HEK293 (cell line): ENCODE results near the gene C13orf46.

Experiments
- CTCF ChIA-PET: fragments of 350-600 bp; formaldehyde crosslinking; extraction: SDS; loops from one replicate; lab custom pipeline; 2021; ENCODE audit warnings: antibody characterized with exemption; lab: Yijun Ruan, JAX
- POLR2A ChIA-PET: fragments of 300-600 bp; formaldehyde crosslinking; extraction: SDS; loops from one replicate; lab custom pipeline; 2020; ENCODE audit warnings: antibody characterized with exemption, inconsistent platforms; lab: Yijun Ruan, JAX
- H3K27ac ChIP-seq: fragments of 200-500 bp; sonication (Bioruptor generic); 2 replicates; pipeline ENCODE4 v1.5.1; 2014; ENCODE audit warnings: low read depth, low read length, control low read depth, inconsistent platforms; ENCODE audit errors: extremely low read depth
- H3K36me3 ChIP-seq, 2 experiments: fragments of 200-500 bp in 1 of 2; sonication (Bioruptor generic) in 1 of 2; 1 replicate in 1 of 2; 2 replicates in 1 of 2; pipeline ENCODE4 v1.5.1; 2014 to 2017; ENCODE audit warnings: inconsistent platforms in 2 of 2, low read length in 2 of 2; ENCODE audit not compliant: control insufficient read depth in 2 of 2, insufficient read depth in 1 of 2
- H3K4me1 ChIP-seq: fragments of 200-500 bp; sonication (Bioruptor generic); 2 replicates; pipeline ENCODE4 v1.5.1; 2014; ENCODE audit warnings: mild to moderate bottlenecking, low read length, inconsistent platforms; ENCODE audit not compliant: control insufficient read depth, insufficient read depth
- H3K4me3 ChIP-seq: 2 replicates; pipeline ENCODE4 v1.5.1; 2011; ENCODE audit warnings: low read depth, mild to moderate bottlenecking, control low read depth, low read length, moderate library complexity
- H3K9me3 ChIP-seq: fragments of 200-500 bp; sonication (Bioruptor generic); 2 replicates; pipeline ENCODE4 v1.5.1; 2014; ENCODE audit warnings: low read depth, low read length, inconsistent platforms; ENCODE audit not compliant: control insufficient read depth, insufficient read depth
- AEBP2 ChIP-seq: fragments of 450-650 bp; formaldehyde crosslinking; IDR thresholded peaks from 2 replicates; pipeline ENCODE4 v1.5.1; 2016; ENCODE audit warnings: missing biosample characterization, missing genetic modification characterization, borderline replicate concordance
- EGR2 ChIP-seq: fragments of 450-650 bp; formaldehyde crosslinking; IDR thresholded peaks from 2 replicates; pipeline ENCODE4 v1.5.1; 2016; ENCODE audit warnings: low read depth, missing biosample characterization, missing genetic modification characterization
- GFI1B ChIP-seq: fragments of 450-650 bp; formaldehyde crosslinking; IDR thresholded peaks from 2 replicates; pipeline ENCODE4 v1.5.1; 2016; ENCODE audit warnings: missing biosample characterization, missing genetic modification characterization
- INSM2 ChIP-seq: fragments of 450-650 bp; formaldehyde crosslinking; IDR thresholded peaks from 2 replicates; pipeline ENCODE4 v1.5.1; 2016; ENCODE audit warnings: missing biosample characterization, missing genetic modification characterization
- PRDM2 ChIP-seq: fragments of 450-650 bp; formaldehyde crosslinking; IDR thresholded peaks from 2 replicates; pipeline ENCODE4 v1.5.1; 2016; ENCODE audit warnings: missing biosample characterization, missing genetic modification characterization, borderline replicate concordance
- REPIN1 ChIP-seq: fragments of 450-650 bp; formaldehyde crosslinking; IDR thresholded peaks from 2 replicates; pipeline ENCODE4 v1.5.1; 2017; ENCODE audit warnings: missing biosample characterization, missing genetic modification characterization, low read depth
- TRIM28 ChIP-seq: IDR thresholded peaks from 2 replicates; pipeline ENCODE4 v1.6.1; 2011; ENCODE audit warnings: low read length, control low read depth, borderline replicate concordance
- ZBTB21 ChIP-seq: fragments of 450-650 bp; formaldehyde crosslinking; IDR thresholded peaks from 2 replicates; pipeline ENCODE4 v1.5.1; 2017; ENCODE audit warnings: missing biosample characterization, missing genetic modification characterization
- ZBTB26 ChIP-seq: fragments of 450-650 bp; formaldehyde crosslinking; optimal IDR thresholded peaks from 2 replicates; pipeline ENCODE3; 2016; ENCODE audit warnings: missing biosample characterization, mild to moderate bottlenecking, missing genetic modification characterization
- ZFHX2 ChIP-seq: fragments of 450-650 bp; formaldehyde crosslinking; conservative IDR thresholded peaks from 2 replicates; pipeline ENCODE4 v1.5.1; 2016; ENCODE audit warnings: missing biosample characterization, missing genetic modification characterization
- ZNF16 ChIP-seq: fragments of 450-650 bp; formaldehyde crosslinking; IDR thresholded peaks from 2 replicates; pipeline ENCODE4 v1.5.1; 2016; ENCODE audit warnings: low read depth, missing biosample characterization, missing genetic modification characterization
- ZNF18 ChIP-seq: fragments of 450-650 bp; formaldehyde crosslinking; IDR thresholded peaks from 2 replicates; pipeline ENCODE4 v1.5.1; 2016; ENCODE audit warnings: missing biosample characterization, missing genetic modification characterization
- ZNF311 ChIP-seq: fragments of 450-650 bp; formaldehyde crosslinking; IDR thresholded peaks from 2 replicates; pipeline ENCODE4 v1.5.1; 2017; ENCODE audit warnings: missing biosample characterization, missing genetic modification characterization, borderline replicate concordance
- ZNF362 ChIP-seq: fragments of 450-650 bp; formaldehyde crosslinking; IDR thresholded peaks from 2 replicates; pipeline ENCODE4 v1.5.1; 2016; ENCODE audit warnings: missing biosample characterization, missing genetic modification characterization
- ZNF701 ChIP-seq: fragments of 450-650 bp; formaldehyde crosslinking; IDR thresholded peaks from 2 replicates; pipeline ENCODE4 v1.5.1; 2016; ENCODE audit warnings: missing biosample characterization, missing genetic modification characterization
- ZNF768 ChIP-seq: fragments of 450-650 bp; formaldehyde crosslinking; IDR thresholded peaks from 2 replicates; pipeline ENCODE4 v1.5.1; 2018; ENCODE audit warnings: missing biosample characterization, mild to moderate bottlenecking, missing genetic modification characterization
- ZSCAN18 ChIP-seq: fragments of 450-650 bp; formaldehyde crosslinking; IDR thresholded peaks from 2 replicates; pipeline ENCODE4 v1.5.1; 2016; ENCODE audit warnings: missing biosample characterization, missing genetic modification characterization
- ZSCAN4 ChIP-seq: fragments of 450-650 bp; formaldehyde crosslinking; IDR thresholded peaks from 2 replicates; pipeline ENCODE4 v1.5.1; 2017; ENCODE audit warnings: missing biosample characterization, missing genetic modification characterization

Gene C13orf46

GRCh38 chr13:113980489-113981064, 6.7 kb upstream of the C13orf46 start (continued):
- no peak for TF ChIP-seq ZNF311 (tag by site-specific recombination)
- no peak for TF ChIP-seq INSM2 (tag by site-specific recombination)
- no peak for TF ChIP-seq ZNF16 (tag by site-specific recombination)
- TF ChIP-seq AEBP2 (tag by site-specific recombination): no peak
- no peak for TF ChIP-seq ZBTB26 (tag by site-specific recombination)
- no peak for TF ChIP-seq TRIM28
- no peak for TF ChIP-seq REPIN1 (tag by site-specific recombination)
- peak; percentile 85 for TF ChIP-seq ZBTB21
- TF ChIP-seq GFI1B: no peak
- TF ChIP-seq ZNF768 (tag by site-specific recombination): no peak
- no peak for TF ChIP-seq ZSCAN18 (tag by site-specific recombination)

GRCh38 chr13:113979791-113980471, 6.1 kb upstream of the C13orf46 start:
- no peak overlapping the region for H3K27ac ChIP-seq
- no peaks in the 10 kb centered on the region for H3K4me1 ChIP-seq
- no peak overlapping the region for H3K4me3 ChIP-seq
- ChIA-PET POLR2A (no interaction called here), CTCF (interaction anchor here (0.6 kb wide), 1 partner anchor 365 kb away, joined by 4 read pairs; no protein-coding TSS in a partner anchor)
- H3K9me3 ChIP-seq: no peaks in the 10 kb centered on the region
- peaks cover 0 to 12% of the 10 kb centered on the region in 2 experiments; a peak in 1 of 3 replicates for H3K36me3 ChIP-seq
- no peak for TF ChIP-seq ZNF701 (tag by site-specific recombination)
- TF ChIP-seq ZSCAN4 (tag by site-specific recombination): peak; percentile 73
- peak; percentile 83 for TF ChIP-seq EGR2 (tag by site-specific recombination)
- TF ChIP-seq GFI1B: no peak
- peak; percentile 63; the same call in 1 of the 2 replicates for TF ChIP-seq ZNF18
- no peak for TF ChIP-seq PRDM2 (tag by site-specific recombination)
- TF ChIP-seq ZNF362: no peak
- TF ChIP-seq ZFHX2 (tag by site-specific recombination): peak; percentile 97
